Endometrium (tissue), 2 donors: Measurements from ENCODE around the gene NGF.

Experiments
- FAIRE-seq: peaks from 2 replicates; lab custom pipeline; 2012; peaks lifted over from hg19 to GRCh38; lab: Jason Lieb, UNC
- donor health status: control.
- donor health status: control.

The NGF gene

GRCh38 chr1:115308969-115309368 is 29.1 kb downstream of the NGF start:
- FAIRE-seq = no peak

GRCh38 chr1:115307661-115308060 is 30.4 kb downstream of the NGF start:
- FAIRE-seq = no peak

- no peak for FAIRE-seq
Observed at GRCh38 chr1:115306146-115306545, 31.9 kb downstream of the NGF start.

GRCh38 chr1:115303364-115303763 is 34.7 kb downstream of the NGF start:
- no peak for FAIRE-seq

GRCh38 chr1:115302390-115302961 is 35.6 kb downstream of the NGF start:
- no peak for FAIRE-seq

- FAIRE-seq = no peak
Observed at GRCh38 chr1:115301438-115302020, 36.5 kb downstream of the NGF start.

- no peak for FAIRE-seq
Observed at GRCh38 chr1:115300087-115300876, 37.8 kb downstream of the NGF start.

- no peak for FAIRE-seq
Observed at GRCh38 chr1:115299266-115299665, 38.8 kb downstream of the NGF start.

- no peak for FAIRE-seq
Observed at GRCh38 chr1:115296981-115297380, 41.1 kb downstream of the NGF start.

- FAIRE-seq = no peak
Observed at GRCh38 chr1:115295904-115296696, 41.9 kb downstream of the NGF start.

- FAIRE-seq = no peak
Observed at GRCh38 chr1:115293899-115294298, 44.1 kb downstream of the NGF start.

GRCh38 chr1:115293006-115293405 is 45.0 kb downstream of the NGF start:
- FAIRE-seq = no peak

GRCh38 chr1:115291741-115292140 is 46.3 kb downstream of the NGF start:
- FAIRE-seq = no peak

GRCh38 chr1:115289940-115290339 is 48.1 kb downstream of the NGF start:
- FAIRE-seq = no peak

GRCh38 chr1:115288591-115289198 is 49.4 kb downstream of the NGF start:
- no peak for FAIRE-seq

- FAIRE-seq = no peak
Observed at GRCh38 chr1:115286431-115287205, 51.4 kb downstream of the NGF start.

GRCh38 chr1:115284209-115284608 is 53.8 kb downstream of the NGF start:
- FAIRE-seq = no peak

- no peak for FAIRE-seq
Observed at GRCh38 chr1:115283681-115284146, 54.3 kb downstream of the NGF start.

- no peak for FAIRE-seq
Observed at GRCh38 chr1:115283249-115283648, 54.8 kb downstream of the NGF start.

- FAIRE-seq = no peak
Observed at GRCh38 chr1:115282807-115283208, 55.2 kb downstream of the NGF start.

GRCh38 chr1:115281143-115281542 is 56.9 kb downstream of the NGF start:
- FAIRE-seq = no peak
